Stomach (tissue), 4 donors: Measurements from ENCODE around the gene FATE1.

Source experiments
- CTCF ChIP-seq, 7 experiments: fragments of 450-650 bp in 4 of 7; fragments of 200-600 bp in 3 of 7; sonication (generic) in 3 of 7; IDR thresholded peaks; one replicate each; pipeline ENCODE4 v1.5.1; 2016 to 2019; ENCODE audit warnings: antibody characterized with exemption in 7 of 7, control low read depth in 2 of 7, mild to moderate bottlenecking in 1 of 7
- EP300 ChIP-seq: sonication (generic); formaldehyde crosslinking; IDR thresholded peaks from one replicate; pipeline ENCODE4 v1.6.1; 2017; ENCODE audit warnings: antibody characterized with exemption
- POLR2A ChIP-seq, 4 donors: fragments of 450-650 bp; IDR thresholded peaks; one replicate each; pipeline ENCODE4 v1.6.1; 2016; ENCODE audit warnings: antibody characterized with exemption in 4 of 4, control low read depth in 2 of 4, mild to moderate bottlenecking in 1 of 4, moderate library complexity in 1 of 4

DNA sequence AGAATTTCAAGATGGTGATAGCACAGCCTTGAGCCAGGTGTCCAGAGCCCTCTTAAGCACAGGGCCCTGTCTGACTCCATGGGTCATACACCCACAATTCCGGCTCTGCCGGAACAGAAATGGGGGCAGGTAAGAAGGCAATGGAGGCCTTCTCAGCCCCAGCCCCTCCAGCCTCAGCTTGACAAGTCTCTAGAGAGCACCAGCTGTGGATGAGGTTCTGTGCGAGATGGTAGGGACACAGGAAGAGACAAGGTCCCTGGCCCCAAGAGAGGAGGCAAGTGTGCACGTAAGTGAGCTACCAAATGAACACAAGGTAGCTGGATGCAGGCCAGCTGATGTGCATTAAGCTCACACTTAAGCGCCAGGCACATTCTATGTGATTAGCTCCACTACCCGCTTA lies 23.0 kb upstream of the FATE1 start:
- TF ChIP-seq CTCF (IDR thresholded peaks at IDR 0.05) (no peak), EP300 (no peak), POLR2A (IDR thresholded peaks at IDR 0.05) (no peak)
